ENCODE data around the gene RIPK4.

GRCh38 chr21:41769521-41769920, 2.7 kb upstream of the RIPK4 start:
- TF ChIP-seq POLR2AphosphoS5 (IDR thresholded peaks at IDR 0.05; ENCODE audit: low read depth, low read length) (no peak), CTCF (IDR thresholded peaks at IDR 0.05) (no peak)
- TF ChIP-seq, protein P1, sequence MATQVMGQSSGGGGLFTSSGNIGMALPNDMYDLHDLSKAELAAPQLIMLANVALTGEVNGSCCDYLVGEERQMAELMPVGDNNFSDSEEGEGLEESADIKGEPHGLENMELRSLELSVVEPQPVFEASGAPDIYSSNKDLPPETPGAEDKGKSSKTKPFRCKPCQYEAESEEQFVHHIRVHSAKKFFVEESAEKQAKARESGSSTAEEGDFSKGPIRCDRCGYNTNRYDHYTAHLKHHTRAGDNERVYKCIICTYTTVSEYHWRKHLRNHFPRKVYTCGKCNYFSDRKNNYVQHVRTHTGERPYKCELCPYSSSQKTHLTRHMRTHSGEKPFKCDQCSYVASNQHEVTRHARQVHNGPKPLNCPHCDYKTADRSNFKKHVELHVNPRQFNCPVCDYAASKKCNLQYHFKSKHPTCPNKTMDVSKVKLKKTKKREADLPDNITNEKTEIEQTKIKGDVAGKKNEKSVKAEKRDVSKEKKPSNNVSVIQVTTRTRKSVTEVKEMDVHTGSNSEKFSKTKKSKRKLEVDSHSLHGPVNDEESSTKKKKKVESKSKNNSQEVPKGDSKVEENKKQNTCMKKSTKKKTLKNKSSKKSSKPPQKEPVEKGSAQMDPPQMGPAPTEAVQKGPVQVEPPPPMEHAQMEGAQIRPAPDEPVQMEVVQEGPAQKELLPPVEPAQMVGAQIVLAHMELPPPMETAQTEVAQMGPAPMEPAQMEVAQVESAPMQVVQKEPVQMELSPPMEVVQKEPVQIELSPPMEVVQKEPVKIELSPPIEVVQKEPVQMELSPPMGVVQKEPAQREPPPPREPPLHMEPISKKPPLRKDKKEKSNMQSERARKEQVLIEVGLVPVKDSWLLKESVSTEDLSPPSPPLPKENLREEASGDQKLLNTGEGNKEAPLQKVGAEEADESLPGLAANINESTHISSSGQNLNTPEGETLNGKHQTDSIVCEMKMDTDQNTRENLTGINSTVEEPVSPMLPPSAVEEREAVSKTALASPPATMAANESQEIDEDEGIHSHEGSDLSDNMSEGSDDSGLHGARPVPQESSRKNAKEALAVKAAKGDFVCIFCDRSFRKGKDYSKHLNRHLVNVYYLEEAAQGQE (IDR thresholded peaks at IDR 0.05; ENCODE audit: insufficient read depth in 1 of 2, low read depth in 2 of 2, low read length in 1 of 2): no peak

All from Panc1 (cell line).